HepG2 (cell line): ENCODE measurements around the gene LRSAM1. TPM values are rescaled to one million over a fixed set of nuclear protein-coding genes. Genes with fewer than 3 reads are reported as not detected.

Experiments used
- DNMT1 ChIP-seq: sonication (generic); formaldehyde crosslinking; IDR thresholded peaks from 2 replicates; pipeline ENCODE4 v1.5.1; 2020; ENCODE audit warnings: mild to moderate bottlenecking, missing genetic modification reagents
- FOXA3 ChIP-seq: IDR thresholded peaks from 2 replicates; pipeline ENCODE4 v1.6.1; 2016; ENCODE audit warnings: missing genetic modification reagents, missing compliant biosample characterization
- IKZF4 ChIP-seq: sonication (generic); formaldehyde crosslinking; IDR thresholded peaks from 2 replicates; pipeline ENCODE4 v1.5.1; 2020; ENCODE audit warnings: borderline replicate concordance, mild to moderate bottlenecking, low read depth, missing genetic modification reagents; ENCODE audit errors: not compliant biosample characterization
- MEF2D ChIP-seq: sonication (generic); formaldehyde crosslinking; IDR thresholded peaks from 2 replicates; pipeline ENCODE4 v1.5.1; 2020; ENCODE audit warnings: mild to moderate bottlenecking, missing genetic modification reagents
- MEIS2 ChIP-seq: sonication (generic); formaldehyde crosslinking; IDR thresholded peaks from 2 replicates; pipeline ENCODE4 v1.9.0; 2021; ENCODE audit warnings: mild to moderate bottlenecking, missing genetic modification reagents
- NONO ChIP-seq, 2 experiments: fragments of 450-650 bp in 1 of 2; sonication (generic) in 1 of 2; formaldehyde crosslinking in 1 of 2; IDR thresholded peaks in 1 of 2; conservative IDR thresholded peaks in 1 of 2; 2 replicates each; pipeline versions ENCODE4 v1.6.1 to v1.8.0; 2017 to 2022; ENCODE audit warnings: mild to moderate bottlenecking in 1 of 2, missing genetic modification reagents in 1 of 2, moderate library complexity in 1 of 2
- PHB2 ChIP-seq: fragments of 450-650 bp; IDR thresholded peaks from 2 replicates; pipeline ENCODE4 v1.6.1; 2018; ENCODE audit not compliant: partially characterized antibody
- PREB ChIP-seq: sonication (generic); formaldehyde crosslinking; IDR thresholded peaks from 2 replicates; pipeline ENCODE4 v1.4.0; 2020; ENCODE audit warnings: missing genetic modification reagents
- RBAK ChIP-seq: sonication (generic); formaldehyde crosslinking; IDR thresholded peaks from 2 replicates; pipeline ENCODE4 v1.5.1; 2020; ENCODE audit warnings: mild to moderate bottlenecking, missing genetic modification reagents
- RFX1 ChIP-seq: fragments of 450-650 bp; IDR thresholded peaks from 2 replicates; pipeline ENCODE4 v1.6.1; 2017
- SMAD1 ChIP-seq: sonication (generic); formaldehyde crosslinking; IDR thresholded peaks from 2 replicates; pipeline ENCODE4 v1.4.0; 2020; ENCODE audit warnings: missing genetic modification reagents, low read depth, mild to moderate bottlenecking, borderline replicate concordance
- SMYD3 ChIP-seq: sonication (generic); formaldehyde crosslinking; IDR thresholded peaks from 2 replicates; pipeline ENCODE4 v1.8.1; 2023; ENCODE audit warnings: mild to moderate bottlenecking, missing genetic modification reagents
- TCF12 ChIP-seq, 2 experiments: fragments of 450-650 bp in 1 of 2; sonication (generic) in 1 of 2; formaldehyde crosslinking in 1 of 2; IDR thresholded peaks; 2 replicates each; pipeline versions ENCODE4 v1.6.1 to v1.8.0; 2017 to 2022; ENCODE audit warnings: antibody characterized with exemption in 1 of 2, mild to moderate bottlenecking in 1 of 2, missing genetic modification reagents in 1 of 2, moderate library complexity in 1 of 2
- TGIF2 ChIP-seq: IDR thresholded peaks from 2 replicates; pipeline ENCODE4 v1.6.1; 2016; ENCODE audit warnings: control low read depth, missing compliant biosample characterization
- TRAFD1 ChIP-seq: sonication (generic); formaldehyde crosslinking; IDR thresholded peaks from 2 replicates; pipeline ENCODE4 v1.5.1; 2020; ENCODE audit warnings: missing genetic modification reagents, mild to moderate bottlenecking, borderline replicate concordance
- TRIM22 ChIP-seq: fragments of 450-650 bp; IDR thresholded peaks from 2 replicates; pipeline ENCODE4 v1.6.1; 2017
- ZMAT5 ChIP-seq: sonication (generic); formaldehyde crosslinking; IDR thresholded peaks from 2 replicates; pipeline ENCODE4 v1.5.0; 2020; ENCODE audit warnings: mild to moderate bottlenecking, low read depth, missing genetic modification reagents, borderline replicate concordance
- ZNF17 ChIP-seq: sonication (generic); formaldehyde crosslinking; IDR thresholded peaks from 2 replicates; pipeline ENCODE4 v1.5.0; 2020; ENCODE audit warnings: mild to moderate bottlenecking, missing genetic modification reagents
- ZNF432 ChIP-seq: sonication (generic); formaldehyde crosslinking; IDR thresholded peaks from 2 replicates; pipeline ENCODE4 v1.5.0; 2020; ENCODE audit warnings: missing genetic modification reagents, mild to moderate bottlenecking, borderline replicate concordance
- ZNF576 ChIP-seq: sonication (generic); formaldehyde crosslinking; IDR thresholded peaks from 2 replicates; pipeline ENCODE4 v1.4.0; 2020; ENCODE audit warnings: mild to moderate bottlenecking, missing genetic modification reagents
- ZNF644 ChIP-seq: IDR thresholded peaks from 2 replicates; pipeline ENCODE4 v1.6.1; 2016; ENCODE audit warnings: low read depth
- ZNF777 ChIP-seq: sonication (generic); formaldehyde crosslinking; IDR thresholded peaks from 2 replicates; pipeline ENCODE4 v1.4.0; 2020; ENCODE audit warnings: missing genetic modification reagents
- ZNF784 ChIP-seq: sonication (generic); formaldehyde crosslinking; IDR thresholded peaks from 2 replicates; pipeline ENCODE4 v1.5.1; 2020; ENCODE audit warnings: missing genetic modification reagents, mild to moderate bottlenecking, borderline replicate concordance
- ZSCAN21 ChIP-seq: sonication (generic); formaldehyde crosslinking; IDR thresholded peaks from 2 replicates; pipeline ENCODE4 v1.8.0; 2022; ENCODE audit warnings: mild to moderate bottlenecking, missing genetic modification reagents, moderate library complexity, borderline replicate concordance
- polyA plus RNA-seq, 8 experiments: library from polyadenylated mRNA; depleted of rRNA in 3 of 8; stranded (reverse) in 7 of 8; unstranded in 1 of 8; fragments of >200 nt; fragmentation: Illumina TruSeq in 4 of 8; extraction: Trizol in 4 of 8; gene quantifications; 2 replicates each; pipeline versions ENCODE4 v1.2.1 to v1.2.3, GENCODE V29; 2011 to 2016; ENCODE audit warnings: low read depth in 4 of 8, missing spikeins in 1 of 8, mixed read lengths in 1 of 8; ENCODE audit not compliant: insufficient read depth in 1 of 8
- total RNA-seq, 5 experiments: library from RNA; depleted of rRNA; stranded (reverse); fragments of >200 nt; fragmentation: Illumina TruSeq; extraction: Trizol; gene quantifications; 2 replicates each; pipeline ENCODE4 v1.2.3, GENCODE V29; 2016; ENCODE audit warnings: low read depth in 1 of 5

Gene LRSAM1
- total and polyA plus RNA-seq, 2 of the 13 experiments (the other 11 are each of a cell fraction or from before 2014, with no cell fraction given): 8.7 to 10.2 TPM

- TF ChIP-seq TCF12 (IDR thresholded peaks at IDR 0.05) (no peak), TCF12 (CRISPR knock-in tag; IDR thresholded peaks at IDR 0.05) (no peak), PHB2 (no peak), PREB (CRISPR knock-in tag) (no peak), TRAFD1 (CRISPR knock-in tag) (no peak), ZNF644 (CRISPR knock-in tag) (no peak), MEF2D (CRISPR knock-in tag) (peak; percentile 60; the same call in 1 of the 2 replicates), ZSCAN21 (no peak; the same call in 1 of the 2 replicates), RBAK (no peak), ZMAT5 (CRISPR knock-in tag) (no peak), SMAD1 (peak; percentile 93; the same call in 1 of the 2 replicates), ZNF777 (CRISPR knock-in tag) (peak; percentile 38), IKZF4 (CRISPR knock-in tag) (no peak), ZNF576 (CRISPR knock-in tag) (no peak), DNMT1 (no peak; the same call in 1 of the 2 replicates), FOXA3 (peak; percentile 59), NONO (IDR thresholded peaks at IDR 0.05) (no peak), NONO (CRISPR knock-in tag; conservative IDR thresholded peaks at IDR 0.05) (peak; percentile 92), ZNF784 (CRISPR knock-in tag) (no peak), RFX1 (no peak), SMYD3 (CRISPR knock-in tag) (no peak), TGIF2 (CRISPR knock-in tag) (peak; percentile 91), ZNF432 (CRISPR knock-in tag) (no peak), MEIS2 (CRISPR knock-in tag) (peak; percentile 94), TRIM22 (no peak), ZNF17 (CRISPR knock-in tag) (no peak; the same call in 1 of the 2 replicates)
Observed at GRCh38 chr9:127450830-127451607, at the start of gene LRSAM1, which contains the start of gene RPL12 (continued).
